Progenitor cell of endocrine pancreas (in vitro differentiated cells): ENCODE data around the gene GCN1. TPM values are rescaled to one million over a fixed set of nuclear protein-coding genes. Genes with fewer than 3 reads are reported as not detected.

Source experiments
- DNase-seq: peaks from one replicate; pipeline ENCODE4 v3.0.0; 2021; ENCODE audit warnings: low spot score; ENCODE audit not compliant: unreplicated experiment
- H3K27ac Mint-ChIP-seq: 2 replicates; pipeline ENCODE4 v1.8.0; 2021; ENCODE audit warnings: mild to moderate bottlenecking, moderate library complexity, mixed read lengths
- H3K27me3 Mint-ChIP-seq: 2 replicates; pipeline ENCODE4 v1.8.0; 2021; ENCODE audit warnings: mixed read lengths
- H3K36me3 Mint-ChIP-seq: 2 replicates; pipeline ENCODE4 v1.8.0; 2022; ENCODE audit warnings: mixed read lengths; ENCODE audit not compliant: insufficient read depth
- H3K4me1 Mint-ChIP-seq: 2 replicates; pipeline ENCODE4 v1.8.0; 2021; ENCODE audit warnings: low read depth, mixed read lengths
- H3K4me3 Mint-ChIP-seq: 2 replicates; pipeline ENCODE4 v1.8.0; 2021; ENCODE audit warnings: low read depth, mild to moderate bottlenecking, moderate library complexity, mixed read lengths
- H3K9me3 Mint-ChIP-seq: 2 replicates; pipeline ENCODE4 v1.8.0; 2021; ENCODE audit warnings: low read depth, mixed read lengths
- CTCF ChIP-seq: fragments of 200-600 bp; sonication (generic); IDR thresholded peaks from one replicate; pipeline ENCODE4 v1.5.0; 2021; ENCODE audit warnings: antibody characterized with exemption, mild to moderate bottlenecking; ENCODE audit not compliant: unreplicated experiment
- total RNA-seq: library from RNA; stranded (reverse); gene quantifications from 2 replicates; pipeline ENCODE4 v1.2.1, GENCODE V29; 2021

The GCN1 gene
- total RNA-seq, 1 donor from 2014 or later, result 117 TPM

- Mint-ChIP-seq H3K9me3 (no peaks in the 10 kb centered on the region), H3K27me3 (no peaks in the 10 kb centered on the region), H3K4me3 (no peak overlapping the region), H3K36me3 (peaks cover 16% of the 10 kb centered on the region), H3K4me1 (no peaks in the 10 kb centered on the region), H3K27ac (no peak overlapping the region)
- no peak for TF ChIP-seq CTCF
- DNase-seq, result no peak
Observed at GRCh38 chr12:120132054-120132836, 62.3 kb downstream of the GCN1 start.

- no peaks in the 10 kb centered on the region for H3K27me3 Mint-ChIP-seq
- no peaks in the 10 kb centered on the region for H3K9me3 Mint-ChIP-seq
- H3K27ac Mint-ChIP-seq, result no peak overlapping the region
- no peak overlapping the region for H3K4me3 Mint-ChIP-seq
- DNase-seq, result no peak
- H3K4me1 Mint-ChIP-seq, result no peaks in the 10 kb centered on the region
- TF ChIP-seq CTCF, result no peak
- H3K36me3 Mint-ChIP-seq, result peaks cover 19% of the 10 kb centered on the region
Observed at GRCh38 chr12:120131116-120131515, 63.4 kb downstream of the GCN1 start.

GRCh38 chr12:120130011-120130410 lies 64.5 kb downstream of the GCN1 start:
- no peaks in the 10 kb centered on the region for H3K9me3 Mint-ChIP-seq
- TF ChIP-seq CTCF, result no peak
- H3K27ac Mint-ChIP-seq, result no peak overlapping the region
- no peak for DNase-seq
- no peaks in the 10 kb centered on the region for H3K4me1 Mint-ChIP-seq
- no peaks in the 10 kb centered on the region for H3K27me3 Mint-ChIP-seq
- peaks cover 19% of the 10 kb centered on the region for H3K36me3 Mint-ChIP-seq
- no peak overlapping the region for H3K4me3 Mint-ChIP-seq

GRCh38 chr12:120126635-120127005 lies 67.9 kb downstream of the GCN1 start:
- no peak for DNase-seq
- TF ChIP-seq CTCF, result no peak
- Mint-ChIP-seq H3K36me3 (peaks cover 16% of the 10 kb centered on the region), H3K27me3 (no peaks in the 10 kb centered on the region), H3K9me3 (no peaks in the 10 kb centered on the region), H3K4me3 (no peak overlapping the region), H3K27ac (no peak overlapping the region), H3K4me1 (no peaks in the 10 kb centered on the region)

- no peak for TF ChIP-seq CTCF
- H3K9me3 Mint-ChIP-seq, result no peaks in the 10 kb centered on the region
- H3K4me3 Mint-ChIP-seq, result no peak overlapping the region
- H3K27ac Mint-ChIP-seq, result no peak overlapping the region
- no peak for DNase-seq
- H3K4me1 Mint-ChIP-seq, result no peaks in the 10 kb centered on the region
- H3K27me3 Mint-ChIP-seq, result no peaks in the 10 kb centered on the region
- peaks cover 16% of the 10 kb centered on the region for H3K36me3 Mint-ChIP-seq
Observed at GRCh38 chr12:120125792-120126634, 68.5 kb downstream of the GCN1 start.
